Posterior vena cava (tissue), 2 donors: ENCODE measurements around the gene CUL7. TPM values are rescaled to one million over a fixed set of nuclear protein-coding genes. Genes with fewer than 3 reads are reported as not detected.
A peak's percentile ranks its signal among the peaks of the same experiment; 100 is the strongest.
"Not testable (repeated sequence)": the region's sequence is repeated elsewhere in the genome, so short reads cannot be mapped to it uniquely, and the experiment has no call there.

Experiments
- DNase-seq: peaks from one replicate; pipeline ENCODE4 v3.0.0-alpha.2; 2020; ENCODE audit warnings: low spot score
- intact Hi-C, 2 donors: fragments of 100-400 bp; cut with DNase I; formaldehyde crosslinking; loops; one replicate each; pipeline versions ENCODE4 v1.14.1 to v1.14.2; 2022 to 2023
- total RNA-seq, 2 donors: library from RNA; stranded (reverse); fragmentation: NEBNext Ultra II Directional; extraction: Animal tissue kit (Norgen Biotek cat#: 25700); gene quantifications; one replicate each; pipeline ENCODE4 v1.2.1, GENCODE V29; 2021
- donor health status: DM: yes; HTN: yes; CAD: no.
- donor health status: DM: yes; HTN: yes; CAD: no.

Gene CUL7
- total RNA-seq, 2 donors from 2014 or later: 9.3 to 9.9 TPM

- intact Hi-C loops: no loop called here
Observed at GRCh38 chr6:43021270-43022047, 32.2 kb downstream of the CUL7 start, which contains the start of gene RRP36. Gene RRP36 (plus strand): TSS chr6:43021623. CDS start chr6:43021655, 32 bp downstream.

DNA sequence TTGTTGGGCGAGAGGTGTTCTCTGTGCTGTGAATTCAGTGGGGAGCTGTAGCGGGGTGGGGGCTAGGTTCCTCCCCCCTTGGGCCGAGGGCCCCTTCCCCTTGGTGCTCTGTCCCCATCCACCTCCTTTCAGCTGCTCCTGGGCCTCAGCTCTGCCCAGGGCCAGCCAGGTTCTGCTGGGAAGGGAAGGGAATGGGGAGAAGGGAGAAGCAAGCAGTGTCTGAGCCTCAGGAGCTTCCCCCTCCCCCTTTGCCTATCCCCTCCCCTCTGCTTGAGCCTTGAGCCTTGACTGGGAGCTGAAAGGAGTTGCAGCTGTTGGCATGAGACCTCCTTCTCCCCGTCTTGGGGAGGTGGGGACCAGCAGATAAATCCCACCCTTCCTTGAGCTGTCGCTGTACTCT lies 32.8 kb downstream of the CUL7 start:
- DNase-seq: no peak
- intact Hi-C loops: no loop called here

More at GRCh38 chr6:43021270-43022047, 32.2 kb downstream of the CUL7 start, which contains the start of gene RRP36:
- DNase-seq: peak; percentile 95

DNA sequence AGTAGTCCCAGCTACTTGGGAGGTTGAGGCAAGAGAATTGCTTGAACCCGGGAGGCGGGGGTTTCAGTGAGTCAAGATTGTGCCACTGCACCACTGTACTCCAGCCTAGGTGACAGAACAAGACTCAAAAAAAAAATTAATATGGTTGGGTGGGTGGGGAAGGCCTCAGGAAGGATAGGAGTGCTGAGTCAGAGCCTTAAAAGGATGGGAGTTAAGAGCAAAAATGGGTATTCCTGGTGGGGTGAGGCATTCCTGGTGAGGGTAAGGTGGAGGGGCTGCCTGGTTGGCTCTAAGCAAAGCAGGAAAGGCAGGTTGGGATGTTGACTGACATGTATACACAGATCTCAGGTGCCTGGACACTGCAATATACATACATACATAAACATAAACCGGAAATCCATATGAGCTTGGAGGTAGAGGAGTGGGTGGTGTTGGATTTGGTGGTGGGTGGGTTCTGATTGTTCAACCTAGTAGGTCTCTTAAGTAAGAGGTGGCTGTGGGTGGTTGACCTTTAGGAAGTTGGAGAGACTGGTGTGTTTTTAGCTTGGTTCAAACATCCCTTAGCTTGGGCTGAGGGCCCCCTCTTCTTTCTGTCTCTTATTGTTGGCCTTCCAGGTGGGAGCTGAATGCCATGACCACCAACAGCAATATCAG lies 33.5 kb downstream of the CUL7 start:
- intact Hi-C loops: no loop called here
- no peak for DNase-seq

GRCh38 chr6:43019152-43019551 lies 34.5 kb downstream of the CUL7 start:
- DNase-seq: no peak
- intact Hi-C loops: no loop called here

GRCh38 chr6:43016943-43017334 lies 36.7 kb downstream of the CUL7 start:
- DNase-seq: no peak
- intact Hi-C loops: no loop called here

DNA sequence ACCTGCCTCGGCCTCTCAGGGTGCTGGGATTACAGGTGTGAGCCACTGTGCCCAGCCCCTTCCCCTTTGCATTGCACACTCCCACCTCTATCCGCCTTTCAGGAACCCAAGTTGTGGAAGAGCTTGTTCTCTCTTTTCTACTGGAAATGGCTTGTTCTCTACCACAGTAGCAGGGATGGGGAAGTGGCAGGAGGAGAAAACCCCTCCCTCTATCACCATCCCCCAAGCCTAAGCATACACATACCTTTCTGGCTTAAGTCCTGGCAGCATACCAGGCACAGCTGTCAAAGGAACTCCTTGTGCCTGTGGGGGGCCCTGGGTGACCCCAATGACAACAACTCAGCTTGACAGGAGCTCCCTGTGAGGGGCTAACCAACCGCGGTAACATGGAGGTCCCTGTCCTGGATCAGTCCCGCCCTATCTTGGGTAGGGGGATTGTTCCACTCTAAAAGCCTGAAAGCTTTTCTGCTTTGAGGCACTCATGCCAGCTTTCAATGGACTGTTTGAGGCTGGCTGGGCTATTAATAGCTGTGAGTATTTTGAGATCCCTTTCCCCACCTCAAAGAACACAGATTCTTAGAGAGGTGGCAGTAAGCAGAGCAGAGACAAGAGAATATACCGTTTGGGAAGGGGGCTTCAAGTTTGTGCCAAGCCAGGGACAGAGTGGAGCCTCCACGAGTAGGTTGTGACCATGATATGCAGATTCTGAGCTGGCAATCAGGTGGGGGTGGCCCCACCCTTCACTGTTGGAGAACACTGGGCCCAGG lies 37.3 kb downstream of the CUL7 start:
- intact Hi-C loops: no loop called here
- DNase-seq: no peak

DNA sequence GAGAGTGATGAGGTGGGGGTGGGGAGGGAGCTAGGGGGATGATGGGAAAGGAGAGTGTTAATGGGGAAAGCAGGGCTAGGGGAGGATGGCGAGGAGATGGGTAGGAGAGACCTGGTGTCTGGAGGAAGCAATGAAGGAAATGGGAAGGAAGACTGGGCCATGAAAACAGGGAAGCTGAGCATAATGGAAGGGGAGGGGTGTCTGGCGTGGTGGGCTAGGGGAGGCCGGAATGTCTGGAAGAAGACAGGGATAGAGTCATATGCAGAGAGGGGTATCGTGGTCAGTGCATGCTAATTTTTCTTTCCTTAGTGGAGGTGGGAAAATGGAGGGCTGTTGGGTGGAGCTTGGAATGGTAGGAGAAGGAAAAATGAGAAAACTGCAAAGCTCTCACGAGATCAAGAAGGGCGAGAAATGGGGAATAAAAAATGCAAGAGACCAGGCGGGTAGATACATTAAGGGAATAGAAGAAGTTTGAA lies 39.2 kb downstream of the CUL7 start:
- intact Hi-C loops: no loop called here
- DNase-seq: no peak

GRCh38 chr6:43013843-43014433 lies 39.7 kb downstream of the CUL7 start, which contains the start of the genes KLHDC3 and MEA1:
Gene KLHDC3 (plus strand): TSS chr6:43014249. CDS start chr6:43017193, 2,944 bp downstream.
Gene MEA1 (minus strand): TSS chr6:43013946. CDS start chr6:43013813, 133 bp downstream.
- DNase-seq: peak; percentile 99
- intact Hi-C loops: no loop called here

DNA sequence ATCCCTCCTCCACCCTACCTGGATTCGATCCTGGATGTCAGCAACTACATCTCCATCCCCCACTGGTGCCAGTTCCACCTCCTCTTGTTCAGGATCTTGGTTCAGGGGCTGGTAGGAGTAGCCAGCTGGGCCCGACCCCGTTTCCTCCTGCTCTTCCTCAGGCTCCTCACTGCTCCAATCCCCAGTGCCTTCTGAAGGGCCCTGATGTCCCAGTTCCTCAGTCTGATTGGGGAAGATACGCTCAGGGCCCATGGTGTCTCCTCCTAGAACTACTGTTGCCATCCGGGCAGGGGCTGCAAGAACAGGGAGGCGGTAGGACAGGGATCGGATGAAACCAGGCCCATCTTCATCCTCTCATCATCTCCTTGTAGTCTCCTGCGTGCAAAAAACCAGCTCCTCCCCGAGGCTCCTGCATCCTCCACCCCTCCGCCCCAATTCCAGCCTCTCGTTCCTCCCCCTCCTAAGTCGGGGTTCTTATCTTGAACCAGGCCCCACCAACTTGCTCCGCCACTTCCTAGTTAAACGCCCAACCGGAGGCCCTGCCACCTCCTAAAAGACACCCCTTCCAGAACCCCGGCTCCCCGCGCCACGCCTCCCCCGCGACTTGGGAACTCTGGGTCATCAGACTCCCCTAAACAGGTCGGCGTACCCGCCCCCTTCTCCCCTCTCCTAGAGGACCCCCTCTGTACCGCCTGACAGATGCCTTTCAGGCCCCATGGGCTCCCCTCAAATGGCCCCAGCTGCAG lies 40.4 kb downstream of the CUL7 start:
- no peak for DNase-seq
- intact Hi-C loops: no loop called here

DNA sequence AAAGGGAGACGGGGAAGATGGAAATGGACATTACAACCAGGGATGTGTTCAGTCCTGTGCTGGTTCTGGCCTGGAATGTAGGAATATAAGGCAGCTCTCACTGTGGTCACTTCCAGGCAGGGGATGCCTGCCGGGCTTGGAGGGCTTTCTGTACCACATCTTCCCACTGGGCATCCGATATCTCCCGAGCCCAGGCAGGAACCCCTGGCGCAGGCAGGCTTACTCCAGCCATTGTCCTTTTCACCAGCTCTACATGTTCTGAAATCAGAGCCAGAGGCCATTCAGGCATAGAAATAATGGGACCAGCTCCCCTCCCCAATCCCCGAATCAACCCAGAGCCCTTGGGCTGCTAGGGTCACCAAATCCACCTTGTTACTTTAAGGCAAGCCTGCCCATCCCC lies 41.3 kb downstream of the CUL7 start:
- no peak for DNase-seq
- intact Hi-C loops: no loop called here

DNA sequence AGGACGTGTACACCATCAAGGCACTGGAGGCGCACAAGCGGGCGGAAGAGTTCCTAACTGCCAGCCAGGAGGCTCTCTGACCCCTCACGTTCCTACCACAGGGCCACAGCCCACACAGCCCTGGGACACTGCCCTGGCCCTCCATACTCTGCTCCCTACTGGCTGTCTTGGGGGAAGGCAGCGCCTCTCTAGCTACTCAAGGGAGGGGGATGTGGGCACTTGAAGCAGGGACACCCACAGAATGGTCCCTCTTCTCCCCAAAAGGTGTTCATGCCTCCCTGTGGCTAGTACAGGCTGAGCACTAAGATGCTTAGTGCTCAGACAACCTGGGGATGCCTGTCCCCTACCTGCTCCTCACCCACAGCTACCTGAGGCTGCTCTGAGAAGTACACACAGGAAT lies 42.4 kb downstream of the CUL7 start:
- intact Hi-C loops: no loop called here

GRCh38 chr6:43009124-43009523 lies 44.5 kb downstream of the CUL7 start:
- intact Hi-C loops: loop anchor here in 1 of 2 donors (10.0 kb wide), 1 partner anchor 116 kb away; no protein-coding TSS in a partner anchor

More for the DNA sequence above, 42.4 kb downstream of the CUL7 start:
- DNase-seq: no peak

DNA sequence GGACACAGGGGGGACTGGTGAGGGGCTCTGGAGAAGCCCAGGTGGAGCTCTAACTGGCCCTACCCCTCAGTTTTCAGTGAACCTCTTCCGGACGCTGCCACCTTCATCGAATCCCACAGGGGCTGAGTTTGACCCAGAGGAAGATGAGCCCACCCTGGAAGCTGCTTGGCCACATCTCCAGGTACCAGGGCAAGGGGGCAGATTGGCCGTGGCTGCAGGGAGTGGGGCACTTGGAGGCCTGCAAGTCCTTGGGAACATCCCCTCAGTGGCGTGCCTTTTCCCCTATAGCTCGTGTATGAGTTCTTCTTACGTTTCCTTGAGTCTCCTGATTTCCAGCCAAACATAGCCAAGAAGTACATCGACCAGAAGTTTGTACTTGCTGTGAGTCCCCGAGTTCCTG lies 46.5 kb downstream of the CUL7 start:
- intact Hi-C loops: loop anchor here in 1 of 2 donors (10.0 kb wide), 1 partner anchor 118 kb away; no protein-coding TSS in a partner anchor
- DNase-seq: no peak

More at GRCh38 chr6:43009124-43009523, 44.5 kb downstream of the CUL7 start:
- DNase-seq: no peak

DNA sequence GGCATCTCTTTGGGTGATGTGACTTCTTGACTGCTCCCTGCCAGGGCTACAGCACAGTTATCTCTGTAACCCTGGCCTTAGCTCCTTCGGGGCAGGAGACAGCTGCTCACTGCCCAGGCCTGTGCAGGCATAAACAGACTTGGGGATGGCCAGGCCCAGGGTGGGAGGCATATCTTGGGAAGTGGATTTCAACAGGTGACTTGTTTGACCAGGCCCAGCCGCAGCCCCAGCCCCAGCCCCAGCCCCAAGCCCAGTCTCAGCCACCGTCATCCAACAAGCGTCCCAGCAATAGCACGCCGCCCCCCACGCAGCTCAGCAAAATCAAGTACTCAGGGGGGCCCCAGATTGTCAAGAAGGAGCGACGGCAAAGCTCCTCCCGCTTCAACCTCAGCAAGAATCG lies 47.4 kb downstream of the CUL7 start:
- intact Hi-C loops: loop anchor here in 1 of 2 donors (10.0 kb wide), 1 partner anchor 119 kb away; no protein-coding TSS in a partner anchor

DNA sequence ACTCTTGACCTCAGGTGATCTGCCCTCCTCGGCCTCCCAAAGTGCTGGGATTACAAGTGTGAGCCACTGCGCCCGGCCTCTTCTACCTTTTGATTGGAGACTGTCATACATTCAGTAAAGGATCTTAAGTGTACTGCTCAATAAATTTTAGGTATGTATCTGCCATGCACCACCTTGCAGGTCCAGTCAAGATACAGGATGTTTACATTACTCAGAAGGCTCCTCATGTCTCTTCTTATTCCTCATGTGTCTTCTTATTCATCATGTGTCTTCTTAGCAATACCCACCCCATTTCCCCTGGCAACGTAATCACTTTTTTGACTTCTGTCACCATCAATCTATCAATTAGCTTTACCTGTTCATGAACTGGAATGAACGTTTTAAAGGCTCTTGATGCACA lies 47.8 kb downstream of the CUL7 start:
- DNase-seq: no peak
- intact Hi-C loops: loop anchor here in 1 of 2 donors (10.0 kb wide), 1 partner anchor 119 kb away; no protein-coding TSS in a partner anchor

More for the DNA sequence above, 47.4 kb downstream of the CUL7 start:
- no peak for DNase-seq

DNA sequence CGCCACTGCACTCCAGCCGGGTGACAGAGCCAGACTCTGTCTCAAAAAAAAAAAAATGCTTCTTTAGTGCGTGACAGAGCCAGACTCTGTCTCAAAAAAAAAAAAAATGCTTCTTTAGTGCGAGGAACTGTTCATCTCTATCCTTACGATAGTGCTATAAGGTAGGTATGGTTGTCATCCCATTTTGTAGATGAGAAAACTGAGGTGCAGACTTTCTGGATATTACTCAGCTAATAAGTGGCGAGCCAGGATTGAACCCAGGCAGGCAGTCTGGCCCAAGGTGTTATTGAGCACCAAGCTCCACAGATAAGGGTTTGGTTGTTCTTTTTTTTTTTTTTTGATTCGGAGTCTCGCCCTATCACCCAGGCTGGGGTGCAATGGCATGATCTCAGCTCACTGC lies 51.8 kb downstream of the CUL7 start:
- intact Hi-C loops: loop anchor here in 1 of 2 donors (10.0 kb wide), 1 partner anchor 123 kb away; no protein-coding TSS in a partner anchor
- no peak for DNase-seq

DNA sequence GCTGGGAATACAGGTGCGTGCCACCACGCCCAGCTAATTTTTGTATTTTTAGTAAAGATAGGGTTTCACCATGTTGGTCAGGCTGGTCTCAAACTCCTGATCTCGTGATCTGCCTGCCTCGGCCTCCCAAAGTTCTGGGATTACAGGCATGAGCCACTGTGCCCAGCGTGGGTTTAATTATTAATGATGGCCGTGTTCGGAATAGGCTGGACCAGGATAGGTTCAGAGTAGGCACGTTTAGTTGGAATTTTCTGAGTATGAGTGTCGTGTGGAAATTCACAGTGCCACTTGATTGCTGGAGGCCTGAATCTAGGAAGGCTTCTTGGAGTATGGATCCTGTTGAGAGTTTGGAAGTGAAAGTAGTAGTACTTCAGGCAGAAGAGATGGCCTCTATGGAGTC lies 55.4 kb downstream of the CUL7 start:
- intact Hi-C loops: not testable (repeated sequence)

GRCh38 chr6:42996513-42996912 lies 57.1 kb downstream of the CUL7 start:
- intact Hi-C loops: no loop called here

More for the DNA sequence above, 55.4 kb downstream of the CUL7 start:
- not testable (repeated sequence) for DNase-seq

More at GRCh38 chr6:42996513-42996912, 57.1 kb downstream of the CUL7 start:
- DNase-seq: no peak
